GM19035 (cell line): Measurements from ENCODE around the gene SDF2L1.
"Not testable (repeated sequence)": the region's sequence is repeated elsewhere in the genome, so short reads cannot be mapped to it uniquely, and the experiment has no call there.

ENCODE experiments used
- ATAC-seq: cut with Tn5 transposase; IDR thresholded peaks from one replicate; pipeline ENCODE4 v1.9.1; 2021; ENCODE audit not compliant: unreplicated experiment

Gene SDF2L1

DNA sequence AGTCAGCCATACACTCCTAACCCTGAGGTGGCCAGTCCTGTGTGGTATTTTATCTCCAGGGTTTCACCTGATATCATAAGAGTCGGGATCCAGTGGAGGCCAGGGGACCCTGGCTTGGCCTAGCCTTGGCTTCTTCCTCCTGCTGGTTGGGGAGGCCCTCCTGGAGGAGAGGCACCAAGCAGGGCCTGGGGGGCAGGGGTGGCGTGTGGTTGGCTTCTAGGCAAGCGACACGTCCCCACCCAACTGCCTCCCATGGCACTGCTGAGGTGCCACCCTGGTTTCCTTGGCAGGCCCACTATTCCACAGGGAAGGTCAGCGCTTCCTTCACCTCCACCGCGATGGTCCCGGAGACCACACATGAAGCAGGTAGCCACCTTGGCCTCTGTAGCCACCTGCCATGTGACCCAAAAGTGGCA, 44.1 kb downstream of the SDF2L1 start:
- no peak for ATAC-seq

DNA sequence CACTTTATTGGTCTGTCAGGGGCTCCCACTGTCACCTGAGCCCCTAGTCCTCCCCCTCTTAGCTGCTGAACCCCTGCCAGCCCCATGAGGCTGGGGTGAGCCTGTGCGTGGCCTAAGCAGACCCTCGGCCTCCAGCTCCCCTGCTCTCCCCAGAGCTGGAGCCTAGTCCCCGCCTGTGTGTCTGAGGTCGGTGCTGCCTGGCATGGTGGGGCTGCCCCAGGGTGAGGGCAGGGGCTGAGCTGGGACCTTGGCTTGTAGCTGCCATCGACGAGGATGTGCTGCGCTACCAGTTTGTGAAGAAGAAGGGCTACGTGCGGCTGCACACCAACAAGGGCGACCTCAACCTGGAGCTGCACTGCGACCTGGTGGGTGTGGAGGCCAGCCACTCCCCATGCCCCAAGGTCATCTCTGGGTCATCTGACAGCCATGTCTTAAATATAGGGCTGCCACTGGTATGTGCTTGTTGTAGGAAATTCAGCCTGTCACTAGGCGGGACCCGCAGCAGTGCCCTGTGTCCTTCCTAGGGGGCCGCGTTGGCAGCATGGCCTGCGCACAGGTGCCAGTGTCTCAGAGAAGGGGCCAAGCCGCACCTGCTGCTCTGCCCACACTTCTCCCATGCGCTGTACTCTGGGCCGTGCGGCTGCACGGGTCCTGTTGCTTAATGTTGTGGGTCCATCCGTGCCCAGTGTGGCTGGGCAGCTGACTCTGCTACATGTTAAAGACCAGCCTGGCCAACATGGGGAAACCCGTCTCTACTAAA, 44.7 kb downstream of the SDF2L1 start:
- ATAC-seq = no peak

DNA sequence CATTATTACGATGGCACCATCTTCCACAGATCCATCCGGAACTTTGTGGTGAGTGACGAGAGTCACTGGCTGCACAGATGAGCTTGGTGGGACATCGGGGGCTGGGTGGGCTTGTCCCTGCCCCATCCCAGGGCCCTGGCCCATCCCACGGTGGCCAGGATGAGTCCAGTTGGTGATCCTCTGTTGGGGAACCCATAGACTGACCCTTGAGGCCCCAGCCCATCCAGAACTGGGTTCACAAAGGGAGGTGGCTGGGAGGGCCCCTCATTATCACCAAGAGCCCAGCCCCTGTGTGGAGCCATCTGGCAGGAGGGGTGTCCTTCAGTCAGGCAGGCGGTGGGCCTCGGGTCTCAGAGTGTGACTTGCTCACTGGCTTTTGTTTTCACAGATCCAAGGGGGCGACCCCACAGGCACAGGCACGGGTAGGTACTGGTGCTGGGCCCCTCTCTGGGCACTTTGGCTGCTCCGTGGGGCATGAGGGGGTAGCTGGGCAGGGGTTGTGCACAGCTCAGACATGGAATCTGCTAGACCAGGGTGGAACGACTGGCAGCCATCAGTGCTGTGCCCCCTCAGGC, 45.7 kb downstream of the SDF2L1 start:
- no peak for ATAC-seq

DNA sequence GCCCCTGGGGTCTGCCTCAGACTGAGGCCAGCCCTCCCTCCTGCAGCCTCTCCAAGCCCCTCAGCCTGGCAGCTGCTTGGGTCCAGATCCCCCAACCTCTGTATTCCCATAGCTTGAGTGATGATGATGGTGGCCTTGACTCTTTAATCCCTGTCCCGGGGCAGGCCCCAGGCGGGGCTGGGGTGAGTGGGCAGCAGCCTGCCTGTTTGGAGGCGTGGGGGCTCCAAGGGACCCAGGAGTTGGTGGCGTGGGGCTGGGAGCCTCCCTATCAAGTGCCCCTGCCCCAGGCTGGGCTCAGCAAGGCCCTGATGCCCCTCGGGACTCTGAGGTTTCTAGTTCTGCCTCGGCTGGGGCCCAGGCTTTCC, 46.2 kb downstream of the SDF2L1 start:
- ATAC-seq = no peak

DNA sequence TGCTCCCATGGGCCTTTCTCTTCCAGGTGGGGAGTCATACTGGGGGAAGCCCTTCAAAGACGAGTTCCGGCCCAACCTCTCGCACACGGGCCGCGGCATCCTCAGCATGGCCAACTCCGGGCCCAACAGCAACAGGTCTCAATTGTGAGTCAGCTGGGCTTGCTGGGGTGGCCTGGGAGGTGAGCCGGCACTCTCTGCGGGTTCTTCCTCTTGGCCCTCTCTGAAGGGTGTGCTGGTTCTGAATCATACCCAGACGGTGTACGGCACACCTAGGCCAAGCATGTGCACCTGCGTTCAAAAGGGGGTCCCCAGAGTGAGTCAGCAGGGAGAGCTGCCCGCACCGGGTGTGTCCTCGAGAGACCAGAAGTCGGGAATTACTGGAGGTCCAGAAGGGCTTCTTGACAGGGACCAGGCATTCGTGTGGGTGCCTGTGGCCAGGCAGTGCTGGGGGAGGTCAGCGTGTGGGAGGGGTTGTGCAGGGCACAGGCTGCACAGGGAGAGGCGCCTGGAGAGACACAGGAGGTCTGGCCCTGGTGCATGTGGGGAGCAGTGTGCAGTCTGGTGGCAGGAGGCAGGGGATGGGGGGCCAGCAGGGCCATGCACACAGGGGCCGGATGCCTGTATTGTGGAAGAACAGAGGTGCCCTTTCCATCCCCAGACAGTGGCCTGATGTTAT, 46.7 kb downstream of the SDF2L1 start:
- no peak for ATAC-seq

DNA sequence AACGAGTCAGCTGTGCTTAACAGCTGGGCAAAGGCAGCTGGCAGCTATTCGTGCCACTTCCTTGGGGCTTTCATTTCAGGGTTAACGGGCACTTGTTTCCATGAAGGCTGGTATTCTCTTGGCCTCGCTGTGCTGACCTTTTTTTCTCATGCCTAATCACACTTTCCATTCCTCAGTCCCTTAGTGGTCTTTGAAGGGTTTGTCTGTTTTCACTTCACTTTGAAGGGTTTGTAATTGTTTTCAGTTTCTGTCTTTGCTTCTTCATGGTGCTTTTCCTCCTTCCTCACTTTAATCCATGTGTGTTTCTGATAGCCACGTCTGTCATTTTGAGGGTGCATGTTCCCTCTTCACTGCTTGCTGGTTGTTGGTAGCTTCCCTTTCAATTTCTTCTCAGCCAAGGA, 48.3 kb downstream of the SDF2L1 start:
- ATAC-seq = no peak

DNA sequence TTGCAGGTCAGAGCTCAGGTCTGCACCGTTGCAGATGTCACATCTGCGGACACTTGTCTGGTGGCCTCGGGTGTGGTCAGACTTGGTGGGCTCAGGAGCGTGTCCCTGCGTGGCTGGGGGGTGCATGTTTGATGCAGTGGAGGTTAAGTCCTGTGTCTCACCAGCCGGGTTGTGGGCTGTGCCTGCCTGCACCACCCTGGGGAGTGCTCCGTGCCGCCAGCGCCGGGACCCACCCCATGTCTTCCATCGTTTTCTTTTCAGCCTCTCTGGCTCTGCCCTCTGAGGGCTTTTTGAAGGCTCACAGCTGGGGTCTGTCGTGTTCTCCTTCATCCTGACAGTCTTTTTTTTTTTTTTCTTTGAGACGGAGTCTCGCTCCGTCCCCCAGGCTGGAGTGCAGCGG, 49.7 kb downstream of the SDF2L1 start:
- ATAC-seq = no peak

DNA sequence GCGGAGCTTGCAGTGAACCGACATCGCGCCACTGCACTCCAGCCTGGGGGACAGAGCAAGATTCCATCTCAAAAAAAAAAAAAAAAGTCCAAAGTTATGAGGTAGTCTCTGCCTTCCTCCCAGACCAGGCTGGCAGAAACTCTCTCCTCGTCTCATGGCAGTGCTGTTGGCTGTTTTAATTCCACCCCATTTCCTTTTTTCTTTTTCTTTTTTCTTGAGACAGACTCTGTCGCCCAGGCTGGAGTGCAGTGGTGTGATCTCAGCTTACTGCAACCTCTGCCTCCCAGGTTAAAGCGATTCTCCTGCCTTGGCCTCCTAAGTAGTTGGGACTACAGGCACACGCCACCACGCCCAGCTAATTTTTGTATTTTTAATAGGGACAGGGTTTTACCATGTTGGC, 50.8 kb downstream of the SDF2L1 start:
- not testable (repeated sequence) for ATAC-seq

DNA sequence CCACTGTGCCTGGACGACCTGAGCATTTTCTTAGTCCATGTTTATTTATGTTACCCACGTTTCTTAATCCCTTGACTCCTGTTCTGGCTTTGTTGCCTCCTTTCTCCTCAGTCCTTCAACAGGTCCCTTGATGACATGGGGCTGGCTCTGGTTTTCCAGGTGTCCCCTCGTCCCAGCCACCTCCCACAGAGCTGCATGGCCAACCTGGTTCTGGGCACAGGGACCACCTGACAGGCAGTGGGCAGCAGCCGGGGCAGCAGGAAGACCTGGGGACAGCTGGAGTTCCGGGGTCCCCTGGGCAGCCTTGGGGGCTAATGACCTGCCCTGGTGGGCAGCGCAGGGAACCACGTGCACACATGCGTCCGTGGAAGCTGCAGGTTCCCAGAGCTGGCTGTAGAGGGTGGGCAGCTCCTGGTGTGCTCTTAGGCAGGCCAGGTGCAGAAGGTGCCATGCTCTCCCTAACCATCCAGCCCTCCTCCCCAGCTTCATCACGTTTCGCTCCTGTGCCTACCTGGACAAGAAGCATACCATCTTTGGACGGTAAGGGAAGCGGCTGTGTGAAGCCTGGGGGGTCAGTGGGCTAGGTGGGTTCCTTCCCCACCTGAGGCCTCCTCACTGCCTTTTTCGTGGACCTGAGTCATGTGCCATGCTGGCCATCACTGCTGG, 51.4 kb downstream of the SDF2L1 start:
- no peak for ATAC-seq
